ENCODE measurements around the gene PAH.

Gene PAH

DNA sequence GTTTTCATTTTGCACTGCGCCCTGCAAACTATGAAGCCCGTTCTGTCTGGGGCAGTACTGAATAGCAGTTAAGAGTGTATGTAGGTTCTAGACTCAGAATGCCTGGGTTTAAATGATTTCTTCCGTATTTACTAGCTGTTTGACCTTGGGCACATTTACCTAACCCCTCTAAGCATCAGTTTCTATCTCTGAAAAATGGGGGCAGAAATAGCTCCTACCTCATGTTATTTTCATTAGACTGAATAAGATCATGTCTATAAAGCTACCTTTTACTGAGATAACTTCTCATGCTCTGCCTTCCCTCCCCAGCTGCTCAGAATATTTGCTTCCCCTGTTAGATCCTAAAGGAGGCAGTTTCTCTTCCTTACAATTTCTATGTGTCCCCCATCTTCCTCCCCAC lies 5.7 kb downstream of the PAH start:
- H3K27me3 ChIP-seq (ENCODE audit: control insufficient read depth, insufficient read depth, low read length), result no peaks in the 10 kb centered on the region
- no peaks in the 10 kb centered on the region for H3K4me1 ChIP-seq (ENCODE audit: control insufficient read depth, low read depth, low read length)
- H3K4me3 ChIP-seq (ENCODE audit: low read length), result no peak overlapping the region
- H3K27ac ChIP-seq (ENCODE audit: low read length), result no peak overlapping the region
- H3K9me3 ChIP-seq (ENCODE audit: control insufficient read depth, low read depth, low read length), result no peaks in the 10 kb centered on the region
- H3K9ac ChIP-seq (ENCODE audit: low read length), result no peak overlapping the region
- H3K36me3 ChIP-seq (ENCODE audit: control insufficient read depth, low read depth, low read length), result no peaks in the 10 kb centered on the region

DNA sequence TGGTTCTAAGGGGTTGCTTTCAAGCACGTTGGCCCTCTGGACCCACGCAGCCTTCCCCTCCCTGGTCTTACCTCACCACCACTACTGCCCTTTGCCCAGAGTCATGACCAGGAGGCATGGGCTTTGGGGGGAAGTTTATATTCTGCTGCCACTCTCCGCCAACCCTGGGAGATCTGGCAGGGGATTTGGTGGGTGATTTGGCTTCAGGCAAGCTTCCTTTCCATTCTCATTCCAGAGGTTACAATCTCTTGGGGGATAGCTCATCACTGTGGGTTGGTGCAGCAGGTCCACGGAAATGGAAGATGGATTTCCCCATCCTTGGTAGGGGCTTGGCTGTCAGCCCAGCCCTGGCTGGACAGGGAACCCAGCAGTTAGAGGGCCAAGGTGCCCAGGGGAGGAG lies 6.3 kb downstream of the PAH start:
- H3K27ac ChIP-seq (ENCODE audit: low read length), result no peak overlapping the region
- no peaks in the 10 kb centered on the region for H3K4me1 ChIP-seq (ENCODE audit: control insufficient read depth, low read depth, low read length)
- no peak overlapping the region for H3K4me3 ChIP-seq (ENCODE audit: low read length)

DNA sequence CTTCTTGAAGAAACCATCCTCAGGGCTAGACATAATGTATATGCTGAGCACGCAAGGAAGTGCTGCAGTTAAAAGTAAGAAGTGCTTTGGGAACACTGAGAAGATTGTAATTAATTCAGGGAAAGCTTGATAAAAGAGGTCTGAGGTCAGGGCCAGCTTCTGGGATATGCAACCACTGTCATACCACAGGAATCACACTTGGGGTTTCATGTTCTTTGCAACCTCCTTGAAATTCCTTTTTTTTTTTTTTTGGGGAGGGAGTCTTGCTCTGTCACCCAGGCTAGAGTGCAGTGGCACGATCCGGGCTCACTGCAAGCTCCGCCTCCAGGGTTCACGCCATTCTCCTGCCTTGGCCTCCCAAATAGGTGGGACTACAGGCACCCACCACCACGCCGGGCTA lies 6.9 kb downstream of the PAH start:
- Histone ChIP-seq H3K4me1 (ENCODE audit: control insufficient read depth, low read depth, low read length) (no peaks in the 10 kb centered on the region), H3K36me3 (ENCODE audit: control insufficient read depth, low read depth, low read length) (no peaks in the 10 kb centered on the region), H3K9me3 (ENCODE audit: control insufficient read depth, low read depth, low read length) (no peaks in the 10 kb centered on the region), H3K4me3 (ENCODE audit: low read length) (no peak overlapping the region), H3K9ac (ENCODE audit: low read length) (no peak overlapping the region), H3K27ac (ENCODE audit: low read length) (no peak overlapping the region), H3K27me3 (ENCODE audit: control insufficient read depth, insufficient read depth, low read length) (no peaks in the 10 kb centered on the region)

More for the DNA sequence above, 6.3 kb downstream of the PAH start:
- Histone ChIP-seq H3K27me3 (ENCODE audit: control insufficient read depth, insufficient read depth, low read length) (no peaks in the 10 kb centered on the region), H3K36me3 (ENCODE audit: control insufficient read depth, low read depth, low read length) (no peaks in the 10 kb centered on the region), H3K9ac (ENCODE audit: low read length) (no peak overlapping the region), H3K9me3 (ENCODE audit: control insufficient read depth, low read depth, low read length) (no peaks in the 10 kb centered on the region)

DNA sequence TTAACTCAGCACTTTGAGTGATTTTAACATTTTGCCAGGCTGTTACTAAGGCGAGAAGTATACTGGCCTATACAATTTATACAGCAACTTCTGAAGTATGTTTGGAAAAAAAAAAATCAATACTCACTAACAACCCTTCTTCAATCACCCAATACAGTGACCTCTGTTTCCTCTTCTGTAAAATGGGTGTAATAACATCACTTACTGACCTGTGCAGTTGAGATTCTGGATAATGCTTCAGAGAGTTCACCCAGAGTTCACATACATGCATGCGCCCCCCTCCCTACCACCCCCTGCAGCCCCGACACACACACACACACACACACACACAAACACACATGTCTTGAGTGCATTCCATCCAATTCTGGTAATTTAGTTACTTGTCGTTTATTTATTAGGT lies 9.1 kb downstream of the PAH start:
- no peak overlapping the region for H3K9ac ChIP-seq (ENCODE audit: low read length)
- no peaks in the 10 kb centered on the region for H3K27me3 ChIP-seq (ENCODE audit: control insufficient read depth, insufficient read depth, low read length)
- no peaks in the 10 kb centered on the region for H3K4me1 ChIP-seq (ENCODE audit: control insufficient read depth, low read depth, low read length)
- no peak overlapping the region for H3K27ac ChIP-seq (ENCODE audit: low read length)
- no peak overlapping the region for H3K4me3 ChIP-seq (ENCODE audit: low read length)
- no peaks in the 10 kb centered on the region for H3K36me3 ChIP-seq (ENCODE audit: control insufficient read depth, low read depth, low read length)
- H3K9me3 ChIP-seq (ENCODE audit: control insufficient read depth, low read depth, low read length), result no peaks in the 10 kb centered on the region

DNA sequence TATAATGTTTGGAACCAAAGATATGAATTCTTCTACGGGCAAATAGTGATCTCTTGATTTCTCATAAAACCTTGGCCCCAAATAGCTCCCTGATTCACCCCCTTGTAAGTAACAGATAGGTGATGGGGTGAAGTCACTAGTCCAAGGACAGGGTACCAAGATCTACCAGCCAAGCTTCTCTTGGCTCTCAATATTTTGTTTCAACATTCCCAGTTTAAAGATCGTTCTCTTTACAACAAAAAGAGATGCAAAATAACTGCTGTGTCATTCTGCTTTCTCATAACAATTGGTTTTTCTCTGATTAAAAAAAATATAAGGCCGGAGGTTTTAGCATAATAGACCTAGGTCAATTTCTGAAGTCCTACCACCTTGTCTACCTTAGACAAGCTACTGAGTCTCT lies 11.8 kb downstream of the PAH start:
- Histone ChIP-seq H3K9ac (ENCODE audit: low read length) (no peak overlapping the region), H3K9me3 (ENCODE audit: control insufficient read depth, low read depth, low read length) (no peaks in the 10 kb centered on the region), H3K27ac (ENCODE audit: low read length) (no peak overlapping the region), H3K4me3 (ENCODE audit: low read length) (no peak overlapping the region), H3K27me3 (ENCODE audit: control insufficient read depth, insufficient read depth, low read length) (no peaks in the 10 kb centered on the region), H3K36me3 (ENCODE audit: control insufficient read depth, low read depth, low read length) (no peaks in the 10 kb centered on the region), H3K4me1 (ENCODE audit: control insufficient read depth, low read depth, low read length) (no peaks in the 10 kb centered on the region)

DNA sequence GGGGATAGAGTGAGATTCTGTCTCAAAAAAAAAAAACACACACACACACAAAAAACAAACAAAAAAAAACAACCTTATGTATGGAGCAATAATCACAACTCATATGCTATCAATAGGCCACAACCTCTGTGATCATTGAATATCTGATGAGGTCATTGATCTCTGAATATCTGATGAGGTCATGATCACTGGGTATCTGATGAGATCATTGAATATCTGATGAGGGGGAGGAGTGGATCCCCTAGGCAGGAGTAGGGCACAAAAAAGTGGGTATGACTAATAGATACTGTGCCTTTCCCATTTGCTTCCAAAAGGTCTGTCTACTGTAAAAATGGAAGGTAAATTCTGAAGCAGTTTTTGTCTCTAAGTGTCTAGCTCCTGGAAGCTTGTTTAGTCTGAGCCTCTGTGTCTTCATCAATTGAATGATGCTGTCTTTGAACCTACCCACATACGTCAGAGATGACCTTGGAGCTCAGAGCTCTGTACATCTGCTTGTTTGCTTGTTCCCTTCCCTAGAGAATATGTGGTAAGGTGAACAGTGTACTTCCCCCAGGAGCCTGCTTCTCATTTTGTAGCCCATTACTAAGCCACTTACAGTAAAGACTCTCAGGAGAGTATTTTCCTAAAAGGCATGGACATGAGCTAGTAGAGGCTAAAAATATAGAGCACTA lies 13.6 kb downstream of the PAH start:
- H3K4me3 ChIP-seq (ENCODE audit: low read length), result no peak overlapping the region
- no peak overlapping the region for H3K9ac ChIP-seq (ENCODE audit: low read length)
- no peaks in the 10 kb centered on the region for H3K36me3 ChIP-seq (ENCODE audit: control insufficient read depth, low read depth, low read length)
- H3K4me1 ChIP-seq (ENCODE audit: control insufficient read depth, low read depth, low read length), result no peaks in the 10 kb centered on the region
- no peak overlapping the region for H3K27ac ChIP-seq (ENCODE audit: low read length)
- H3K9me3 ChIP-seq (ENCODE audit: control insufficient read depth, low read depth, low read length), result no peaks in the 10 kb centered on the region
- H3K27me3 ChIP-seq (ENCODE audit: control insufficient read depth, insufficient read depth, low read length), result no peaks in the 10 kb centered on the region

DNA sequence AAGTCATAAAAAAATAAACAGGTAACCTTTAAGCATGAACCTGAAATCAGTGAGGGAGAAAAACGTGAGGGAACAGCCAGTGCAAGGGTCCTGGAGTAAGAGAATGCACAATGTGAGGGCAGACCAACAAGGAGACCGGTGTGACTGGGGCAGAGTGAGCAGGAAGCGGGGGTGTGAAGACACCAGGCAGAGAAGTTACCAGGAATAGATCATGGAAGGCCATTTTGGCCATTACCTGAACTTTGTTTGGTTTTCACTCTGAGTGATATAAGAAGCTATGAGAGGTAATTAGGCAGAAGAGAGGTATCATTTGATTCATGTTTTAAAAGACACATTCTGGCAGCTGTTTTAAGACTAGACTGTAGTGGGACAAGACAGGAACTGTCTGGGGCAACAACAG lies 15.0 kb downstream of the PAH start:
- H3K4me1 ChIP-seq (ENCODE audit: control insufficient read depth, low read depth, low read length), result no peaks in the 10 kb centered on the region
- no peak overlapping the region for H3K27ac ChIP-seq (ENCODE audit: low read length)
- no peaks in the 10 kb centered on the region for H3K9me3 ChIP-seq (ENCODE audit: control insufficient read depth, low read depth, low read length)

DNA sequence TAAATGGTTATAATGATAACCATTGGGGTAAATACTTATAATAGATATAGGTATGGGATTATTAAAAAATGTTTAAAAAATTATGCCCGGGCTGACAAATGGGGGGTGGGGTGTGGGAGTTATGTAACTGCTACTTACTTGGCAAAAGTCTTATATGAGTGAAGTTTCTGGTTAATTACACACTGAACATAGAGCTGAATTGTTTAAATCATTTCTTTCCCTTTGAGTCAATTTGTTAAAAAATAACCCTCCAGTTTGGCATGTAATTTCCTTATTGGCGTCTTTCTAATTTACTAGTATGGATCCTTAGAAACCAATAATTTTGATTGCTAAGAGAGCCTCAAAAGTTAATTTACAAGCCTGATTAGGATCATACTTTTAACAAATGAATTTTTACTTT lies 16.7 kb downstream of the PAH start:
- no peaks in the 10 kb centered on the region for H3K36me3 ChIP-seq (ENCODE audit: control insufficient read depth, low read depth, low read length)
- H3K4me3 ChIP-seq (ENCODE audit: low read length), result no peak overlapping the region
- no peaks in the 10 kb centered on the region for H3K9me3 ChIP-seq (ENCODE audit: control insufficient read depth, low read depth, low read length)
- no peaks in the 10 kb centered on the region for H3K27me3 ChIP-seq (ENCODE audit: control insufficient read depth, insufficient read depth, low read length)
- no peak overlapping the region for H3K9ac ChIP-seq (ENCODE audit: low read length)
- no peaks in the 10 kb centered on the region for H3K4me1 ChIP-seq (ENCODE audit: control insufficient read depth, low read depth, low read length)
- H3K27ac ChIP-seq (ENCODE audit: low read length), result no peak overlapping the region

More for the DNA sequence above, 15.0 kb downstream of the PAH start:
- Histone ChIP-seq H3K9ac (ENCODE audit: low read length) (no peak overlapping the region), H3K27me3 (ENCODE audit: control insufficient read depth, insufficient read depth, low read length) (no peaks in the 10 kb centered on the region), H3K4me3 (ENCODE audit: low read length) (no peak overlapping the region), H3K36me3 (ENCODE audit: control insufficient read depth, low read depth, low read length) (no peaks in the 10 kb centered on the region)

DNA sequence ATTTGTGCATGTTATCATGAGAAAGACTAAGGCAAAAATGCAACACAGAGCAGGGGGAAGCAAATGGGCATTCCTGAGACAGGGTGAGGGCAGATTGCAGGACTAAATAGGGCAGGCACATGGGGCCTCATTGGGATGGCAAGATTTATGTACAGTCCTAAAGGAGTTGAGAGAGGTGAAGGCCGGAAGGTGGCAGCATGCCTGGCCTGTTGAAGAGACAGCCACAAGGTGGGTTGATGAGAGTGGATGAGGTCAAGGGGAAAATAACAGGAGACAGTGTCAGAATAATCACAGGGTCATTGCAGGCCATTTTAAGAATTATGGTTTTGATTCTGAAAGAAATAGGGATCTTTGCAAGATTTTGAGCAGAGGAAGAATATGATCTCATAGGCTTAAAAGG lies 21.0 kb downstream of the PAH start:
- Histone ChIP-seq H3K27me3 (ENCODE audit: control insufficient read depth, insufficient read depth, low read length) (no peaks in the 10 kb centered on the region), H3K9me3 (ENCODE audit: control insufficient read depth, low read depth, low read length) (no peaks in the 10 kb centered on the region), H3K4me1 (ENCODE audit: control insufficient read depth, low read depth, low read length) (no peaks in the 10 kb centered on the region), H3K9ac (ENCODE audit: low read length) (no peak overlapping the region), H3K4me3 (ENCODE audit: low read length) (no peak overlapping the region), H3K36me3 (ENCODE audit: control insufficient read depth, low read depth, low read length) (no peaks in the 10 kb centered on the region), H3K27ac (ENCODE audit: low read length) (no peak overlapping the region)

DNA sequence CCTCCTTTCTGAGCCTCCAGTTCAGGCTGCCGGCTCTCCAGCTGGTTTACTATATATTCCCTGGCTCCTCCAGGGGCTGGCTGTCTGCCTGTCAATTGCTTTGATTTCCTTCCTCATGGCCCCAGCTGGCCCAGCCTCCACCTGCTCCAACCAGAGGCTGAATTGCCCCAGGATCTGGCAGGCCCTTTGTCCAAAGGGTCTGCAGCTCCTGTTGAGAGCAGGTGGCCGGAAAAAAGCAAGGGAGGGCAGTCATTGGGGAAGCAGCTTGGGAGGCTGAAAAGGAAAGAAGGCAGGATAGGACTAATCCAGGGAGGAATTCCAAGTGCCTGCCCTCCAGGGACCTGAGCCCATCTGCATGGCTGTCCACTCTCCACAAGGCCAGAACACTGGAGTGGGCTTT lies 25.3 kb downstream of the PAH start:
- H3K9ac ChIP-seq (ENCODE audit: low read length), result no peak overlapping the region
- no peaks in the 10 kb centered on the region for H3K4me1 ChIP-seq (ENCODE audit: control insufficient read depth, low read depth, low read length)
- H3K27ac ChIP-seq (ENCODE audit: low read length), result no peak overlapping the region
- H3K36me3 ChIP-seq (ENCODE audit: control insufficient read depth, low read depth, low read length), result no peaks in the 10 kb centered on the region
- H3K27me3 ChIP-seq (ENCODE audit: control insufficient read depth, insufficient read depth, low read length), result no peaks in the 10 kb centered on the region
- no peak overlapping the region for H3K4me3 ChIP-seq (ENCODE audit: low read length)
- H3K9me3 ChIP-seq (ENCODE audit: control insufficient read depth, low read depth, low read length), result no peaks in the 10 kb centered on the region

DNA sequence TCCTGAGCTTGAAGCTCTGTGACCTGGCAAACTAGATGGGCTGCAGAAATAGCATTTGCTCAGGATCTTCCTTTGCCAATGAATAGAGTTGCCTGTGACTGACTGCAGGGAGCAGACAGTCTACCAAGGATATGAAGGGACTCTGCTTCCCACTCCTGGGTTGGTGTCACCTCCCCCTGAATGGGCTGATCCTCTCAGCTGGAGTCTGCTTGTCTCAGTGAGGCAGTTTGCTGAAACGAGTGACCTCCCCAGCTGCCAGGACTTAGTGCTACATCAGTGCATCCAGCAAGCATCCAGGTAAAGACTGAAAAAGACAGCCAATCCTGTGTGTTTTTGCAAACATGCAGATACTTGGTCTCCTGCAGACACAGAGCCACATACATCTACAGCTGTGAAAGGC lies 28.5 kb downstream of the PAH start:
- no peak overlapping the region for H3K27ac ChIP-seq (ENCODE audit: low read length)
- no peaks in the 10 kb centered on the region for H3K36me3 ChIP-seq (ENCODE audit: control insufficient read depth, low read depth, low read length)
- H3K4me3 ChIP-seq (ENCODE audit: low read length), result no peak overlapping the region
- H3K27me3 ChIP-seq (ENCODE audit: control insufficient read depth, insufficient read depth, low read length), result no peaks in the 10 kb centered on the region
- H3K9ac ChIP-seq (ENCODE audit: low read length), result no peak overlapping the region
- no peaks in the 10 kb centered on the region for H3K9me3 ChIP-seq (ENCODE audit: control insufficient read depth, low read depth, low read length)
- H3K4me1 ChIP-seq (ENCODE audit: control insufficient read depth, low read depth, low read length), result no peaks in the 10 kb centered on the region

DNA sequence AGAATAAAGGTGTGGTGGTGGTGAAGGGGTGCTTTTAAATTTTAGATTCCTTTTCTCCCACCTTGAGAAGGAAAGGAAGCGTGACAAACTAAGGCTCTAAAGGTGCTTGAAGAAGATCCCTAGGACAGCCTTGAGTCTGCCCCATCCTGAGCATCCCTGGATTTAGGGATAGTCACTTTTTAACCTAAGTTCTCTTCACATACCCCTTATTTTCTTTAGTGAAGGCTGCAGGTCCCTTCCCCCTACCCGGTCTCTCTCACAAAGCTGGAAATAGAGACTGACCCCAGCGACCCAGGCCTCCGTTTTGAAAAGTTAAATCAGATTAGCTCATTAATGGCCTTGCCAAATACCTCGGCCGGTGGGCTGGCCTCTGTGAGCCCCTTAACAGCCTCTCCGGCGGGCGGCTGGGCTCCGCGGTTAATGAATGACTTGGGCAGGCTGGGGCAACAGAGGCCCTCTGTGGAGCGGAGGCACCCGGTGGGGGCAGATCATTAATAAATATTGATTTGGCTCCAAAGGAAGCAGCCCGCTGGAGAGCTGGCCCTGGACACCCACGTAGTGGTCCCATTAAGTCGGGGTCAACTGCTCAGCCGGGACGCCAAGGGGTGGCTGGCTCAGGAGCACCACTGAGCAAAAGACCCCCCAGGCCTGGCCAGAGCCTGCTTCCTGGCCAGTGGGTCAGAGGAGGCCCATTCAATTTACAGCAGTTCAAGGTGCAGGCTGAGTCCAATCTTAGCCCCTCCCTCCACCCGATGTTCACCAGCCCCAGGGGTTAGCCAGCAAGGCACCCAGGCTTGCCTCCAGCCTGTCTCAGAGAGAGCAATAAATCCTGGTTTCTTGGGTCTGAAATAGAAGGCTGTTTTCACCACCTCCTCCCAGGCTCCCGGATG lies 31.8 kb downstream of the PAH start:
- Histone ChIP-seq H3K9ac (ENCODE audit: low read length) (no peak overlapping the region), H3K9me3 (ENCODE audit: control insufficient read depth, low read depth, low read length) (no peaks in the 10 kb centered on the region), H3K27me3 (ENCODE audit: control insufficient read depth, insufficient read depth, low read length) (no peaks in the 10 kb centered on the region), H3K27ac (ENCODE audit: low read length) (no peak overlapping the region), H3K4me1 (ENCODE audit: control insufficient read depth, low read depth, low read length) (no peaks in the 10 kb centered on the region), H3K36me3 (ENCODE audit: control insufficient read depth, low read depth, low read length) (no peaks in the 10 kb centered on the region), H3K4me3 (ENCODE audit: low read length) (no peak overlapping the region)

Data from iPS-18a (cell line).